Activated CD4-positive, alpha-beta T cell treated with anti-CD3 and anti-CD28 coated beads, Interleukin-2, amount 50 U/mL, for 1 hour (primary cell): ENCODE data around the gene KCNJ16.

Experiments used
- DNase-seq: peaks from one replicate; pipeline ENCODE4 v3.0.0-alpha.2; 2020

The KCNJ16 gene

GRCh38 chr17:70070305-70071027, 4.6 kb upstream of the KCNJ16 start:
- DNase-seq, result no peak

- DNase-seq, result no peak
Observed at GRCh38 chr17:70071127-70071526, 3.9 kb upstream of the KCNJ16 start.

DNA sequence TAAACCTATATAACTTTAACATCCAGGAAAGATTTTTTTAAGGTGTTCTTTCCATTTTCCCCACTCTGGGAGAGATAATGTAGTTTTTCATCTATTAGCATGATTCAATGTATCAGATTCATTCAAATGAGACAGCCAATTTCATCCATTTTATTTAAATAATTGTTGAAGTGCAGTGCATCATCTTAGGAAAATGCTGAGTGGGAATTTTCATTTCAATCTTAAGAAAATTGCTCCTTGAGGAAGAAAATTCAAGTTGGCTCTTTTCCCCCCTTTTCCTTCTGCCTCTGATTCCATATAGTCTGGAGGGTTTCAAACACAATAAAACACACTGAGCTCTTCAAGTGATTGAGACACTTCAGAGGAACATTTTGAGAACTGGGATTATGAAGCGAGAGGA, 3.4 kb upstream of the KCNJ16 start:
- DNase-seq, result no peak

DNA sequence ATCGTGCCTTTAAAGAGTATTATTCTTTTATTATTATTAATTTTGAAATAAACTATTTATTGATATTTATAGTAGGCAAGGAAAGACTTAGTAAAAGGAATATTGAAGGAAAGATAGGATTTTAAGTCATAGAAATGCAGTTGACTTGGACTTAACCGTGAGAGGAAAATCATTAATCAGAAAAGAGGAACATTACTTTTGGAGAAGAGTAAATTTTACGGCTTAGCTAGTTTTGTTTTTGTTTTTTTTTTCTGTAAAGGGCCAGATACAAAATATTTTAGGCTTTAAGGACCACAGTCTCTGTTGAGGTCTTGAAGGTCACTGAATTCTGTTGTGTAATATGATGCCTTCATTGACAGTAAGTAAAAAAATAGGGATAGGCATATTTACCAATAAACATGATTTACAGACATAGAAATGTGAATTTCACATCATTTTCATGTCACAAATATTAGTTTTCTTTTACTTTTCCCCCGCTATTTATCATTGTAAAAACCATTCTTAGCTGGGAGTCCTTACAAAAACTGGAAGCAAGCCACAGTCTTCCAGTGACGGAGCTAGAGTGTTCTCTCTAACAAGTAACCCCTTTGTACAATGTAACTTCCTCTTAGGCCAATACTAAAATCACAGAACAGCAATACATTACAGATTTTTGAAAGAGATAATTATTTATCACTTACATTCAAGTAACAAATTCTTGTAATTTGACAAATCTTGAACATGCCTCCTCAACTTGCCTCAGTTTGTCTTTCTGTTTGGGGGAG, 2.3 kb upstream of the KCNJ16 start:
- DNase-seq, result no peak

DNA sequence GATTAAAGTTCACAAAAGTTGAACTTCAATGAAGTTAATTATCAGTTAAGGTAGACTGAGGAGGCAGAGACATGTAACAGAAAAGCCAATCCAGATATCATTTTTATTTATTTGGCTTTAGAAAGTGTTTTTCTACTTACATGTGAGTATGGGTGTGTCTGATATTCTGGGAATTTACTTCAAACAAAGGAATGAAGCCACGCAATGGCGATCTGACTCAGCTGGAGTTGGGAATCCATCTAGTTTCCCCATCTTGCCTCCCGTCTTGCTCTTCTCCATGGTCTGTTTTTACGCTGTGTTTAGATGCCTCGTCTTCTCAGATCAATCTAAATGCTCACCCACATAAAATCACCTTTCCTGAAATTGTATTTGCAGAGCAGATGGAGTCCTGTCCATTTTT, 1.7 kb upstream of the KCNJ16 start:
- no peak for DNase-seq

GRCh38 chr17:70073799-70074198, 1.2 kb upstream of the KCNJ16 start:
- no peak for DNase-seq

- DNase-seq, result no peak
Observed at GRCh38 chr17:70074236-70074830, 692 bp upstream of the KCNJ16 start.

- DNase-seq, result no peak
Observed at GRCh38 chr17:70076189-70076588, 1.2 kb downstream of the KCNJ16 start.

DNA sequence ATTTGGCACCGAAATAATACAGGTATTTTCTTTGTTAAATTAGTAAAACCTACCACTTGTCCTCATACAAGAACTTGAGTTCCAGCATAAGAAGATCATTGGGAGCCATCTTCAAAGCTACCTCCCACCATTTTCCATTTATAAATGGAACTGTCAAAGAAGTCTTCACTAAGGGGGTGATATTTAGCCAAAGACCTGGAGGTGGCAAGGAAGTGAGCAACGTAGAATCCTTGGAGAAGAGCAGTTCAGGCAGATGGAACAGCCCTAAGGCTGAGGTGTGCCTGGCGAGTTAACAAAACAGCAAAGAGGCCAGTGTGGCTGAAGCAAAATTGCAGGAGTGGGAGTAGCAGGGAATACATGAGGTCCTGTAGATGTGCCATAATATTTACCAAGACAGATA, 1.8 kb downstream of the KCNJ16 start:
- no peak for DNase-seq

GRCh38 chr17:70078549-70078948, 3.5 kb downstream of the KCNJ16 start:
- DNase-seq, result no peak

- no peak for DNase-seq
Observed at GRCh38 chr17:70078994-70079531, 4.0 kb downstream of the KCNJ16 start.

DNA sequence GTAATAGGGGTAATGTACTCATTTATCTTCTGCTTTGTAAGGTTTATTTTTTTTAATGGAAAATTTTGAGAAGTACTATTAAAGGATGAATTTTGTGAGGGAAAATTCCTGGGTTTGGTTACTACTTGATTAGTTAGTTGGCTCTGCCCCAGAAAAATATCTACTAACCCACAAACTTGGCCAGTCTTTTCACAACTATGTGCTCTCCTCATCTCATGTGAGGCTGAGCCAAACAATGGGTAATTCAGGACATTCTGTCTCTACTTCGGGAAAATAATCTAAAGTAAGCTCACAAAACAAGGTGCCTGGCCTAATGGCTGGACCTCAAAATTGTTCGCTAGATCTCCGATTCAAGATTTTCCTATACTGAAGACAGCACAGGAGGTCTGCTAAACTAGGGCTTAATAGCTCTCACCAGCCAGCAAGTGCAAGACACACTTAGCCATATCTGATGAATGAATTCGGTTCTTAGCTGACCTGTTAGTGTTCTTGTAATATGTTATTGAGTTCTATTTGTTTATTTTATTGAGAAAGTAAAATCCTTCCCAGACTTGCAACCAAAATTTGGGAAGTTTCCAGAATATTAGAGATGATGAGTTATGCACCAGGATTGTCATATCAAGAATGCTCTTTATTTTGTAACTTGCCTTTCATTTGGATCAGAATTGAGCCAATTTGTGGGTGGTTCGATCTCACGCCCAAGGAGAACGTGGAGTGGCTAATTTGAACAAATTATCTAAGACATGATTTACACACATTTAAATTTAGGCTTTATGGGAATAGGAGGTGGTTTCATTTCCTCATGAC, 5.7 kb downstream of the KCNJ16 start:
- DNase-seq, result no peak

DNA sequence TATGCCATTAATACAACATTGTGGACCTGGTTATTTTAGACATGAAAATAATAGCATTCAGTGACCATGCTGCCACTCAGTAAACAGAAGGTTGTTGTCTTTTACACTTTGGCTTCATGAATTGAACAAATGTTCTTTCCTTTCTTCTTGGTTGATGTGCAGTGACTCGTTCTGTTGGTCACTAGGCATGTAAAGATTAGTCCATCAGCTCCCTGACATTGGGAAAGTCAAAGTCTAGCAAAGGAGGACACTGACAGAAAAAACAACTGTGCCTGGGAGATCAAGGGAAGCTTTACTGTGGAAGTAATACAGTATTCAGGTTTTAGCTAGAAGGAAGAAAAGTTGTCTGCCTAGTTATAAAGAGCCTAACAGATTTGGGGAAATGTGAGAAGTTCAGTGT, 6.9 kb downstream of the KCNJ16 start:
- no peak for DNase-seq

DNA sequence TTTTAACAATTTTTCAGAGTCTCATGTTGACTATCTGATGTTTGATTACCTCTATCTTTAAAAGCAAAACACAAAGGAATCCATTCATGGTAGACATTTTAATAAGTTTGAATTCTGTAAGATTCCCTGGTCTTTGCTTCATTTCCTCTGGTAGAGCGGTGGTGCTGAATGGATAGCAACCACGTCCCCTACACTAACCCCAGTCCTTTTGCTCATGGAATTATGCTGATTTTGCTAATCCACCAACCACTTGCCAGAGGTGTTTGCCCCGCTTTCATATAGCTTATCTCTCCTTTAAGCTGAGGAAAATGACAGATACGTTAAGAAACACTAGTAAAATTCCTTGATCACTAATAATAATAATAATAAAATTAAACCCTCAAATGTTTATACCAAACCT, 9.5 kb downstream of the KCNJ16 start:
- DNase-seq, result no peak

DNA sequence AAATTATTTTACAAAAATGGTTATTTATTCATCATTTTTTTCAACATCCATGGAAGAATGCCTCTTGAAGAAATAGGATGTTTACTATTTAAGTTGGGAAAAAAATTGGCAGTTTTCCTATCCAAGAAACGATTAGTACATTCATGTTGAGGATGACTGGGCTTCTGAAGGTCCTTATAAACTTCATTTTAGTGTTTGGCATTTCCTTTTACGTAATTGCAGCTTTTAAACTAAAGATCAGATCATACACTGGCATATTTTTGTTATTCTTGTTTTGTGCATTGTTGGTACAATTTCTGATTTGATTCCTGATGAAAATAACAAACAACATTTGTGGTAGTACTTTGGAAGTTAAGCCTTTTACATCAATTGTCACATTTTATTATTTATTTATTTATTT, 11.5 kb downstream of the KCNJ16 start:
- no peak for DNase-seq

GRCh38 chr17:70089513-70090148, 14.6 kb downstream of the KCNJ16 start:
- DNase-seq, result no peak

DNA sequence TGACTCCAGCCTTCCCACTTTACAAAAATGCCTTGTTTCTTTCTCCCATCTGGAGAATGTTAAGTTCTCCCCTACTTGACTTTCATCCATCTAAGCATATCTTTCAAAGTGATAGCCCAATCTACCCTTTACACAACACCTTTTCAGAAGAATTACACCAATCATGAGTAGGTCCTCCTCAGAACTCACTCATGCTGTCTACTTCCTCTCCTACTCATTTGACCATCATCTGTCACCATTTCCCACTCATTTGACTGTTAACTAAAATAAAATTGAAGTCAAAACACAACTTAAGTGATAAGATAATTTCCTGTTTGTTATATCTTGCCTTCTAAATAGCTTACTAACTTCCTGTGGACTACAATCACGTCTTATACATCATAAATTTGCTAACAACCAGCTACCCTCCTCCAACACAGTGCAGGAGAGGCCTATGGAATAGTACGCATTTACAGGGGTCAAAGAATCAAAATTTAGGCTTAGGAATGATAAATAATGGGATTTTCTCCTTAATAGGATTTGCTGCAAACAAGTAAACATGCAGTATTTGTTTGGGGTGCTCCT, 16.1 kb downstream of the KCNJ16 start:
- no peak for DNase-seq

- DNase-seq, result no peak
Observed at GRCh38 chr17:70091696-70092095, 16.7 kb downstream of the KCNJ16 start.

DNA sequence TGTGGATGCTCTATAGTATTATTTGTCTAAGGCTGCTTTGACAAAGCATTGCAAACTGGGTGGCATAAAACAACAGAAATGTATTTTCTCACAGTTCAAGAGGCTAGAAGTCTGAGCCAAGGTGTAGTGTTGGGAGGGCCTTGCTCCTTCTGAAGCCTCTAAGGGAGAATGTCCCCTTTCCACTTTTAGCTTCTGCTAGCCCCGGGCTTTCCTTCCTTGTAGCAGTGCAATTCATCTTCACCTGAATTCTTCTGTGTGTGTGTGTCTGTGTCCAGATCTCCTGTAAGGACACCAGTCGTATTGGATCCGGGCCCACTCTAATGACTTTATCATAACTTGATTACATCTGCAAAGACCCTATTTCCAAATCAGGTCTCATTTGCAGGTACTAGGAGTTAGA, 18.1 kb downstream of the KCNJ16 start:
- DNase-seq, result no peak

DNA sequence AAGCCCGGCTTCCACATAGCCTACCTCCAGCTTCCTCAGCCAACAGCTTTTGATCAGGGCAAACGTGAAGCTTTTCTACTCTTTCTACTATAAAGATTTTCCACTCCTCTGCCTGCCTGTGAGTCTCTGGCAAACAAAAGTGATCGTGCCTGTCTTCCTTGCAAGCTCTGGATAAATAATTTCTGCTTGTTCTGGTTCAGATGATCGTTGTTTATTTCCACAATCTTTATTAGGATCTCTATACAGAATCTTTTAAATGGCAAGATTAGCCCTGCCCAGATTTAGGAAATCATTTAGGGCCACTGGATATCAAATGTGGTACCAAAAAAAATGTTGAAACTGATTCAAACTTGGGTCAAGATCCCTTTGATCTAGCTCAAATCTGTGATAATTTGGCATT, 20.4 kb downstream of the KCNJ16 start:
- DNase-seq, result no peak

- DNase-seq, result no peak
Observed at GRCh38 chr17:70096861-70097260, 21.8 kb downstream of the KCNJ16 start.

GRCh38 chr17:70098030-70098429, 23.0 kb downstream of the KCNJ16 start:
- no peak for DNase-seq
